ENCODE results near the gene UBE2N.
"Not testable (repeated sequence)": the region's sequence is repeated elsewhere in the genome, so short reads cannot be mapped to it uniquely, and the experiment has no call there.

The UBE2N gene

GRCh38 chr12:93442411-93443340, 929 bp upstream of the UBE2N start:
- no peak for FAIRE-seq

- FAIRE-seq = no peak
Measured at GRCh38 chr12:93441081-93441616, 598 bp downstream of the UBE2N start.

GRCh38 chr12:93440043-93440835, 1.5 kb downstream of the UBE2N start:
- FAIRE-seq = no peak

GRCh38 chr12:93438266-93439050, 3.3 kb downstream of the UBE2N start:
- no peak for FAIRE-seq

- FAIRE-seq = no peak
Measured at GRCh38 chr12:93434256-93434865, 7.4 kb downstream of the UBE2N start.

- FAIRE-seq = not testable (repeated sequence)
Measured at GRCh38 chr12:93432031-93432430, 9.7 kb downstream of the UBE2N start.

- FAIRE-seq = no peak
Measured at GRCh38 chr12:93430280-93430679, 11.5 kb downstream of the UBE2N start.

- FAIRE-seq = no peak
Measured at GRCh38 chr12:93429852-93430251, 11.9 kb downstream of the UBE2N start.

GRCh38 chr12:93429448-93429847, 12.3 kb downstream of the UBE2N start:
- no peak for FAIRE-seq

GRCh38 chr12:93427779-93428564, 13.8 kb downstream of the UBE2N start:
- no peak for FAIRE-seq

- no peak for FAIRE-seq
Measured at GRCh38 chr12:93426412-93426805, 15.3 kb downstream of the UBE2N start.

GRCh38 chr12:93425736-93426411, 15.9 kb downstream of the UBE2N start:
- FAIRE-seq = no peak

- no peak for FAIRE-seq
Measured at GRCh38 chr12:93422050-93422449, 19.7 kb downstream of the UBE2N start.

- peak; percentile 95 for FAIRE-seq
Measured at GRCh38 chr12:93419388-93420034, 22.2 kb downstream of the UBE2N start.

GRCh38 chr12:93417967-93418480, 23.7 kb downstream of the UBE2N start:
- FAIRE-seq = no peak

GRCh38 chr12:93415723-93416464, 25.9 kb downstream of the UBE2N start:
- no peak for FAIRE-seq

- FAIRE-seq = no peak
Measured at GRCh38 chr12:93413064-93413463, 28.7 kb downstream of the UBE2N start.

GRCh38 chr12:93412396-93412795, 29.4 kb downstream of the UBE2N start:
- not testable (repeated sequence) for FAIRE-seq

GRCh38 chr12:93411060-93411459, 30.7 kb downstream of the UBE2N start:
- peak; percentile 30 for FAIRE-seq

Measured in islet of Langerhans (tissue), 1 donor.